Epithelial cell of proximal tubule (primary cell): ENCODE measurements around the gene CHTOP. TPM values are rescaled to one million over a fixed set of nuclear protein-coding genes. Genes with fewer than 3 reads are reported as not detected.
"Not testable (repeated sequence)": the region's sequence is repeated elsewhere in the genome, so short reads cannot be mapped to it uniquely, and the experiment has no call there.

Experiments used
- DNase-seq: peaks from one replicate; pipeline ENCODE4 v3.0.0-alpha.2; 2011; ENCODE audit warnings: low read depth
- H3K4me3 ChIP-seq: 2 replicates; pipeline ENCODE4 v1.5.1; 2011; ENCODE audit warnings: low read depth, mild to moderate bottlenecking, low read length
- CTCF ChIP-seq: conservative IDR thresholded peaks from 2 replicates; pipeline ENCODE4 v1.5.1; 2012; ENCODE audit warnings: low read depth, mild to moderate bottlenecking, low read length
- total RNA-seq: library from RNA; depleted of rRNA; stranded (reverse); fragments of >200 nt; gene quantifications from 2 replicates; pipeline ENCODE4 v1.2.3, GENCODE V29; 2015

The CHTOP gene
- 53.0 and 64.7 TPM in 2 replicates for total RNA-seq

GRCh38 chr1:153633754-153634665 lies at the start of gene CHTOP:
TSS of gene CHTOP (plus strand) at chr1:153634066. CDS start at chr1:153636589, 2,523 bp downstream.
- TF ChIP-seq CTCF: no peak
- DNase-seq: peak; percentile 86
- peak within 1 kb of the TSS; percentile 97 for H3K4me3 ChIP-seq

- H3K4me3 ChIP-seq: no peak overlapping the region
- DNase-seq: no peak
- no peak for TF ChIP-seq CTCF
Observed at GRCh38 chr1:153585006-153585405, 48.9 kb upstream of the CHTOP start.

GRCh38 chr1:153586347-153586746 lies 47.5 kb upstream of the CHTOP start:
- no peak overlapping the region for H3K4me3 ChIP-seq
- no peak for TF ChIP-seq CTCF
- no peak for DNase-seq

GRCh38 chr1:153587314-153587713 lies 46.6 kb upstream of the CHTOP start:
- no peak overlapping the region for H3K4me3 ChIP-seq
- TF ChIP-seq CTCF: no peak
- DNase-seq: no peak

- not testable (repeated sequence) for DNase-seq
Observed at GRCh38 chr1:153588033-153588432, 45.8 kb upstream of the CHTOP start.

GRCh38 chr1:153588482-153588881 lies 45.4 kb upstream of the CHTOP start:
- no peak for TF ChIP-seq CTCF
- no peak for DNase-seq
- H3K4me3 ChIP-seq: no peak overlapping the region

More at GRCh38 chr1:153588033-153588432, 45.8 kb upstream of the CHTOP start:
- not testable (repeated sequence) for H3K4me3 ChIP-seq

GRCh38 chr1:153592748-153593147 lies 41.1 kb upstream of the CHTOP start:
- no peak overlapping the region for H3K4me3 ChIP-seq
- DNase-seq: no peak
- TF ChIP-seq CTCF: no peak
